Stimulated activated CD8-positive, alpha-beta memory T cell treated with anti-CD3 and anti-CD28 coated beads, Interleukin-7, amount 100 ng/mL, for 4 hours (primary cell): ENCODE data around the gene GALR1.
"Not testable (repeated sequence)": the region's sequence is repeated elsewhere in the genome, so short reads cannot be mapped to it uniquely, and the experiment has no call there.

Source experiments
- DNase-seq, 2 donors: peaks; one replicate each; pipeline ENCODE4 v3.0.0-alpha.2; 2020; ENCODE audit warnings: low read depth in 2 of 2

Gene GALR1

DNA sequence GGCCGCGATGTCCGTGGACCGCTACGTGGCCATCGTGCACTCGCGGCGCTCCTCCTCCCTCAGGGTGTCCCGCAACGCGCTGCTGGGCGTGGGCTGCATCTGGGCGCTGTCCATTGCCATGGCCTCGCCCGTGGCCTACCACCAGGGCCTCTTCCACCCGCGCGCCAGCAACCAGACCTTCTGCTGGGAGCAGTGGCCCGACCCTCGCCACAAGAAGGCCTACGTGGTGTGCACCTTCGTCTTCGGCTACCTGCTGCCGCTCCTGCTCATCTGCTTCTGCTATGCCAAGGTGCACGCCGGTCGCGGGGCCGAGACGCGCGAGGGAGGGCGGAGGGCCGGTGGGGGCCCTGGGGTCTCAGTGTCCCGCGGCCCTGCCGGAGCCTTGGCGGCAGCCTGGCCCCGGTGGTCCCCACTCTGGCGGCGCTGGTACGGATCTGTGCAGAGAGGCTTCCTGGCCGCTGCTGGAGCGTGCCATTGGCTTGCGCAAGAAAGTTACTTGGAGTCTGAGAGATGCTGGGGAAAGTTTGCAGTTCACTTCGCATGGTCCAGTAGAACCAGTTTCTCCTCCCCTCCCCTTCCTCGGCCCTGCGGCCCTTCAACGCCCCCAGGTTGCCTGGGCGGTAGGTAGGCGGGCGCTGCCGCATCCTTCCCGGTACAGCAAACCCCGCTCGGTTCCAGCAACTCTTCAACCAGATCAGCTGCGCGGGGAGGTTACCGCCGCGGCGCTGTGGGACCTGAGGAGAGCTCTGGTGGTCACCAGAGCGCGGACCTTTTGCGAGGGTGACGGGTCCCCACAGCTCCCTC lies 1.5 kb downstream of the GALR1 start:
- no peak for DNase-seq

DNA sequence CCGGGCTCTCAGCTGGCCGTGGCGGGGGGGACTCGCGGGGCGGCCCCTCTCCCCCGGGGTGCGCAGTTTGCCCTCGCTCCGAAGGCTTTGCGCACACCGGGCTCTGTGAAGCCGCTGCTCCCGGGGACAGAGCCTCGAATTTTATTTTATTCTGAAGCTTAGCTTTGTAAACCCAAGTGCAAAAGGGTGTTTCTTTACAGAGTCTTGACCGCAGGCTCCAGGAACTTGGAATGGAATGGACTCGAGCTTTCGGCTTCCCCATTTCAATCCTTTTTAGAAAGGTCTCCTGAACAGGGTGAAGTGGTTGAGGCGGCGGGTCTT lies 2.0 kb downstream of the GALR1 start:
- no peak for DNase-seq

DNA sequence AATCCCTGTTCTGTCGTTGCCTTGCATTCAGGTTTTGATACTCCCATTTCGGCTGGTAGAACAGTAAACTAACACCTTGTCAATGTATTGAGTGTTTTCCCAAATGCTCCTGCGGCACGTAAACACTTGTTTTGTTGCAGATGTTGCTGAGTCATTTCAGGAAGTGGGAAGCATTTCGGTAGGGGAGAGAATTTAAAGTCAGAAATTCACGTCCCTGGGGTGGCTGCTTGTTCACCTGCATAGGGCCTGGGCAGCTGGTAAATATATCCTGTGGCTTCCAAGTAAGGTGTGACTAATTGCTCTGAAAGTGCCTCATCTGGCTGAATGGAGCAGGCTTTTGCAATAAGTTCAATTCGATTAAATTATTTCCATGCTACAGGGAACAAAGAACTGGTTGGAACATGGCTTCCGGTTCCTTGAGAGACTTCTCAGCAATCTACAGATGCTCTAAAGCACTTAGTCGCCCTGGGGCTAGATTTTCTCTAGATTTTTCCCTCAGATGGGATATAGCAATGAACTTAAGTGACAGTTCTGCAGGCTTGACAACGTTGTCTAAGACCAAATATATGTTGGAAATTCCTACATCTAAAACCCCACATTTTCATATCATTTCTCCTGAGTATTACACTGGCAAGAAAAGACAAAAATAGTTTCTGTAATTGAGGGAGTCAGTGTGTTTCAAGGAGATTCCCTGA lies 5.2 kb downstream of the GALR1 start:
- no peak for DNase-seq

DNA sequence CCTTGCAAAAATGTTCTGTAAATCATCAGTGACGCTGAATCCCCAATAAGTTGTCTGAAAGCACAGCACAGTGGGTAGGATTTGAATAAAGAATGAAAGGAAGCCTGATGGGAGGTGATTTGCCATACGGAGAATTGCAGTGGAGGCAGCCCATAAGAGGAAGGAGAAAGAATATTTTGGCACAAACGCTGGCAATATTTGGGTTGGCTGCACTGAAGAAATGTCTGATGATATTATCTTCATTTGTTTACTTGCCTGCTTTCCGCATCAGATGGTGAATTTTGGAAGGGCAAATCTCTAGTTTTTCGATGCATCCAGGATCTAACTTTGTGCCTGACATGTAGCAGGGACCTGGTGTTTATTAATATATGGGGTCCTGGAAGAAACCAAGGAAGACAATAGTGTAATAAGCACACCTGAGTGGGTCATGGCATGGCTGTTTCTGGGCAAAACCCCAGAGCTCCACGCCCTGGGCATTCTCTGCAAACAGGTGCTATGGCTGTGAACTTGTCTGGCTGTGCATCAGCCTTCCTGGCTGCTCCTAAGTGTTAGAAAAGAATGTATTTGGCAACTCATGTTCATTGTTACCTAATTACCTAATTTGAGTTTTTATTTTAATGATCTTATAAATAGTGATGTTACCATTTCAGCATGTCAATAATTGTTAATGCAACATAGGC lies 5.9 kb downstream of the GALR1 start:
- no peak for DNase-seq

DNA sequence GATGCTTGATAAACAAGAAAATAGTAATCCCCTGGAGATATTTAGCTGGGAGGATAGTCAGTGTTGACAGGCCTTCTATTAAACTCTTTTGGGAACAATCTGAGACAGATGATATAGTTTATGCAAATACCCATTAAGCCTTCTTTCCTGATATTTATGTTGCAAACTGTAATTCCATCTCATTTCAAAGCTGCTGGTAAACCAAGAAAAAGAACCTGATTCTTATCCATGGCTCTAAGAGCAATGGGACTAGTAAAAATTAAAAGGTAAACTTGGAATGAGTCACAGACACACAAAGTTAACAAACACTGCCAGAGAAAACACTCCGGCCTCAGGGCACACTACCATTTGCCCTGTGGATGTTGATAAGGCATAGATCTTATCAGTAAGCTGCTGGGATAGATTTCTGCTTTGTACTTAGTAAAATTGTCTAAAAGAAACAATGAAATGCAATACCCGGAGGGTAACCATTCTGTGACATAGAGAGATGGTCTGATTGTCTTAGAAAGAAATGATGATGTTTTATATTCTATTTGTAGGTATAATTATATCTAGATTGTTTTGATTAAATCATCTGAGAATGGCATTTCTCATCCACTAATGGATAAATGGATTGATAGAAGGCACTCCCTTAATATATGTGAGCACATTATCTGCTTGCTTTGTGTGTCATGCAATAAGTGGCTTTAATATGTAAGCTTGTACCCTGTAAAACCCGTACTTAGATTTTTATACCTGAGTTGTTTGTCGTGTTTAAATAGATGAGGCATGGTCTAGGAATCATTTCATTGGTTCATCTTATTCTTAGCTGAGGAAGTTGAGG lies 13.2 kb downstream of the GALR1 start:
- DNase-seq: no peak

DNA sequence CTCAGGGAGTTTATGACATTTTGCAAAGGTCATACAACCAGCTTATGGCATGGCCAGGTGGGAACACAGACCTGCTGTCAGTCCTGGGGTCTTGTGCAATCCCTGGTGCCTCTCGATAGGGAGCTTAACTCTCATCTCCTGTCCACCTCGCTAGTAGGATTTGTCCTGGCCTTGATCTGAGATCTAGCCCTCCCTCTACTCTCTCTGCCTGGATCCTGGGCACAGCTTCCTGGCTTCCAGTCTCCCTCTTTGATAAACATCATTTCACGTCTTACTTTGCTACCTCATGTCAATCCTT lies 13.8 kb downstream of the GALR1 start:
- no peak for DNase-seq

DNA sequence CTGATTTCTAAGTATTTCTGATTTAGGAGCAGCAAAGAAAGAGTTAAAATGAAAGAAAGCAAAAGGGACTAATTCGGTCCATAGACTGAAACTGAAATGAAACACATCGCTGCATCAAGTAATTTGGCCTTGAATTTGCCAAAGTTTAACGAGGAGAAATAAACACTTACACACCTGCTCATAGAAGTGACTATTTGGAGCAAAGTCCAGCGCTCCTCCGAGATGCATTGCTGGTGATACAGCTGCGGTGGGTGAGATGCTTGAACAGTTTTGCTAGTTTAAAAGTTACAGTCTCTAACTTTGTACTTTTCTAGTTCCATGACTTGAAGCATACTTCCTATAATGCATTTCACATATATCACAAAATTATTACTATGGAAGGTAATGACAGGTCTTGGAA lies 18.3 kb downstream of the GALR1 start:
- no peak for DNase-seq

DNA sequence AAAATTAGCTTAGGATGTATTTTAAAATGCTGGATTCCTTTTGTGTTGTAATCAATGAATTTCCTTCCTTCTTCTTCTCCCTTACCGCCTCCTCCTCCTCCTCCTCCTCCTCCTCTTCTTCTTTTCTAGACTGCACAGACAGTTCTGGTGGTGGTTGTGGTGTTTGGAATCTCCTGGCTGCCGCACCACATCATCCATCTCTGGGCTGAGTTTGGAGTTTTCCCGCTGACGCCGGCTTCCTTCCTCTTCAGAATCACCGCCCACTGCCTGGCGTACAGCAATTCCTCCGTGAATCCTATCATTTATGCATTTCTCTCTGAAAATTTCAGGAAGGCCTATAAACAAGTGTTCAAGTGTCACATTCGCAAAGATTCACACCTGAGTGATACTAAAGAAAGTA lies 18.8 kb downstream of the GALR1 start:
- no peak for DNase-seq

DNA sequence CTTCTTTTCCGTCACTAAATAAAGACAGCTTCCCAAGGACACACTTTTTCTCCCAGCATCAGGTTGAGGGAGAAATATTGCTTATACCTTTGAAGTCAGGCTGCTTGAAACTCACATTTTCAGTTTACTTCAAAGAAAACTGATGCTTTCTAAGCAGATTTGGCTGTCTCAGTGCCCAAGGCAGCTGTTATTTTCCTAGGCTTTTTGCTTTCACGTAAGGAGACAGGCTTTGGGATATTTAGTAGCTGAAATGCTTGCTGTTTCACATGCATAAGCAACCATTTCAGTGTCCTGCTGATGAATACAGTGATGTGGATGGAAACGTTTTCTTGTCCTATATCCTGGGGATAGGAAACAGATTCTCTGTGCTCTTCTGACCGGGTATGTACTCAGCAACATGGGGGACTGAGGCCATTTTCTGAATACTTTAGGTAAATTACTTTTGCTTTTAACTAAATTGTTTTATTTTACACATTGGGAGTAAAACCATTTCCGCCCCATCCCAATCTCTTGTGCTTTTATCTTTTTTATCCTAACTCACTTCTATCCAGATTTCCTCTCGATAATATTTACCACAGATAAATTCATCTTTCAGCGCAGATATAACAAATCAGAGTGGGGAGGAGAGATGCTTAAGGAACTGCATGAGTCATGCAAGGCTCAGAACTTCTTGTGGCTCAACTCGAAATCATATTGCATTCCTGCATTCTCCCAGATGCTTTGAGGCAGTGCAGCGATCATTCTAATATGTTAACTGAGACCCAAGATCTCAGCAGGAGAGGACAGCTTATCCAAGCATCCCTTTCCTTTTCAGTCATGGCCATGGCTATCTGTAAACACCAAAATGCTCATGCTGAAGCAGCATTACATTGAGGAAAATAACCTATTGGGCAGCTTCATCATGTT lies 22.2 kb downstream of the GALR1 start:
- DNase-seq: no peak

DNA sequence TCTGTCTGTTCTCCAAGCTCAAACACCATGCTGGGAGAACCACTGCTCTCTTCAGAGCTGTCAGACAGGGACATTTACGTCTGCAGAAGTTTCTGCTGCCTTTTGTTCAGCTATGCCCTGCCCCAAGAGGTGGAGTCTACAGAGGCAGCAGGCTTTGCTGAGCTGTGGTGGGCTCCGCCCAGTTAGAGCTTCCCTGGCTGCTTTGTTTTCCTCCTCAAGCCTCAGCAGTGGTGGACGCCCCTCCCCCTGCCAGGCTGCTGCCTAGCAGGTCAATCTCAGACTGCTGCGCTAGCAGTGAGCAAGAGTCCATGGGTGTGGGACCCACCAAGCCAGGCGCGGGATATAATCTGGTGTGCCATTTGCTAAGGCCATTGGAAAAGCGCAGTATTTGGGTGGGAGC lies 41.2 kb downstream of the GALR1 start:
- DNase-seq: not testable (repeated sequence)

DNA sequence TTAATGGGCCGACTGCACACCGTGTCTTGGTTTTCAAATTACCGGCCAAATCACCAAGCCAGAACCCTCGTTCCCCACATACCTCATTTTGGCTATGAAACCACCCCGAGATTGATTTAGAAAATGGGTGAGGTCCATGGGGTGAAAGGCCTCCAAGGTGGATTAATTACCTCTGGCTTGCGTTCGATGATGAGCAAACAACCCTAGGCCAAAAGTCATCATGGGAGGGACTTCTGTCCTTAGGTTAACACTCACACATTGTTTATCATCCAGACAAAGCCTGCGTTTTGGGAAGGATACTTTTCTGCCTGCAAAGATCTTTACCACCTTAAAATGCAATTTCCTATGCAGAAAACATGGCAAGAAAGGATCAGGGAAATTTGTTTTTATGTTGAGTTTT lies 48.5 kb downstream of the GALR1 start:
- no peak for DNase-seq

DNA sequence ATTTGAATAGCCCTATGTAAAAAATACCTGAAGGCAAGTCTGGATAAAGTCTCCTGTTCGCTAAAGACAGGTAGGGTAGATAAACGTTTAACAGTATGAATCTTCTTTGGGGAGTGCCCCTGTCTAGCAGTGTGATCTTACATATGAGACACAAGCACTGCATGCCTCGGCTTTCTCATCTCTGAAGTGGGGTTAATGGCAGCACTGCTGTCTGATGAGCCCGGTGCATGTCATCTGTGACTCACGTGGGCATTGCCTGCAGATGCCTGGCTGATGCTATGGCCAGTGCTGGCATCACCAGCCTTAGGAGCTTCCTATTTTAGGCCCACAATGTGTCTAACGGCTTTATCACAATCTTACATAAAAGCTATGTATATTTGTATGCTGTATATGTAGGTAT lies 50.1 kb downstream of the GALR1 start:
- no peak for DNase-seq

DNA sequence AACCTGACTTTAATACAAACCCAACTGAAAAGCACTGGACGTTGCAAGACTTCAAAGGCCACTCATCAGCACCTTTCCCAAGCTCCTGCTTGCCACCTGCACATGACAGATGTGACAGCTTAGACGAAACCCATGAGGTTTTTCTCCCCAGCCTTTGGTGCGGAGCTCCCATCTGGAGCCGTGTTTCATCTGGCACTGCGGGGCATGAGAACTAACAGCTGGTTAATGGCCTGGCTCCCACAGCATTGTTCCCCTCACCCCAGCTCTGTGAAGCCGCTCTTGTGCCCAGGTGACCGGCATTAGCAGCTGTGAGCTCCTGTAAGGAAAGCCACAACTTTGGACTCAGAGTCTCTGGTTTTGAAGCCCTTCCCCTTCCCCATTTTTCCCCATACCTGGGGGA lies 50.9 kb downstream of the GALR1 start:
- no peak for DNase-seq

DNA sequence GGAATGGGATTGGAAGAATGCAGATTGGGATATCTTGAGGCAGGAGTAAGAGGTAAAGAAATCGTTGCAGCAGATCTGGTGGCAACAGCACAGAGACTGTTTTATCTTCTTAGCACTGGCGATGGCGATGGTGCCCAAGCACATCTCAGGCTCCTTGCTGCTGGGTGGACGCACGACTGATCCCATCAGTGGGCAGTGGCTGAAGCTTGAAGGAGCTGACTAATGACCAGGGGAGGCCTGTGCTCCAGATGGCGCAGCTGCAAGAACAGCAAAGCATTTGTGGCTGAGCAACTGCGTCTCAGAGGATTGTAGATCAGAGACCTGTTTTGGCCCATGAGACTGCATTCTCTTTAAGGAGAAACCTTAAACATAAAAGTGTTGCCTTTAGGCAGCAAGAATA lies 54.6 kb downstream of the GALR1 start:
- no peak for DNase-seq

DNA sequence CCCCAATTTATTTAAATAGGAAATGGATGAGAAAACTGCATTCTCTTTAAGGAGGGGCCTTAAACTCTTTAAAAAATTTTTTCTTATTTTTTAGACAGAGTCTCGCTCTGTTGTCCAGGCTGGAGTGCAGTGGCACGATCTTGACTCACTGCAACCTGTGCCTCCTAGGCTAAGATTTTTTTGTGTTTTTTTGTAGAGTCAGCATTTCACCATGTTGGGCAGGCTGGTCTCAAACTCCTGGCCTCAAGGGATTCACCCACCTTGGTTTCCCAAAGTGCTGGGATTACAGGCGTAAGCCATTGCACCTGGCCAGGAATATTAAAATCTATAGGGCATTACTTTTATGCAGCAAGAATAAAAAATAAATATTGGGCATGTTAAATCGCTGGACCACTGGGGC lies 56.0 kb downstream of the GALR1 start:
- DNase-seq: no peak

DNA sequence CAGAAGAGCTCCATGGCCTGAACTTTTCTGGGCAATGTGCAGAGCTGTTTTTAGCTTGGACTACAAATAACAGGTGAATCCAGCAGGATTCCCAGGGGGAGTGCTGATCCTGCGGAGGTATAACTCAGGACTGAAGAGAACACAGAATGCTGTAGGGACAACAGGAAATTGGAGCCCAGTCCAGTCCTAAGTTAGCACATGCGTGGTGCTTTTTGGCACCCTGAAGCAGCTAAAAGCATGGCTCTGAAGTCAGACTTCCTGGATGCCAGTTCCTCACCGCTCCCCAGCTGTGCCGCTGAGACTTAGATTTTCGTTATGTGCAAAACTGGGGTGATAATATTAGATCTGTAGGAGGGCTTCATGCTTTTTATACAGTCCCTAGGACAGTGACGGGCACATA lies 58.6 kb downstream of the GALR1 start:
- no peak for DNase-seq

DNA sequence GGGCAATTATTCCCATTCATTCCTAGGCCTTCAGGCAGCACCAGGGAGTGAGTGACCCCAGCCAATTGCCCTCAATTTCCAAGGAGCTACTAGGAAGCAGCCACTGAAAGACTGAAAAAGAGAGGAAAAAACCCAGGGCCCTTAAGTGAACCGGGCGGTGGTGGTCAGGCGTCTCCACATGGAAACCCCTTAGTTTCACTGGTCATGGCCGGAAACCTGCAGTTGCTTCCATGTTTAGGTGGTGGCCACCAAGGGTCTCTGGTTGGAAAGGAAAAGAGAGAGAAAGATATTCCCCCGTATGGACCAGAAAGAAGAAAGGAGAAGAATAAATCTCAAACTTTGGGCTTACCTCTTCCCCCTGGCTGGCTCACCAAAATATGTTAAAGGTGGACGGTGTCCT lies 64.9 kb downstream of the GALR1 start:
- no peak for DNase-seq

DNA sequence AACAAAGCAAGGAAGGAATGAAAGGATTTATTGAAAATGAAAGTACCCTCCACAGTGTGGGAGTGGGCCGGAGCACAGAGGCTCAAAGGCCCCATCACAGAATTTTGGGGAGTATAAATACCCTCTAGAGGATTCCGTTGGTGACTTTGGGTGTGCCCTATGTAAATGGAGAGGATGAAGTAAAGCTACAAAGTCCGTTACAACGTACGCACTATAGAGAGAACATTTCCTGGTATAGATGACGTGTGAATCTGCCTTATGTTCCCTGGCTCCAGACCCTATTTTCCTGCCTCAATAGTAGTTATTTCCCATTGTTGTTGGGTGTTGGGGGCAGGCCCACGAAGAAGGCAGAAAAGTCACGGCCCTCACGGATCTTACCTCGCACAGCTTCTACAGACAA lies 65.3 kb downstream of the GALR1 start:
- DNase-seq: no peak

DNA sequence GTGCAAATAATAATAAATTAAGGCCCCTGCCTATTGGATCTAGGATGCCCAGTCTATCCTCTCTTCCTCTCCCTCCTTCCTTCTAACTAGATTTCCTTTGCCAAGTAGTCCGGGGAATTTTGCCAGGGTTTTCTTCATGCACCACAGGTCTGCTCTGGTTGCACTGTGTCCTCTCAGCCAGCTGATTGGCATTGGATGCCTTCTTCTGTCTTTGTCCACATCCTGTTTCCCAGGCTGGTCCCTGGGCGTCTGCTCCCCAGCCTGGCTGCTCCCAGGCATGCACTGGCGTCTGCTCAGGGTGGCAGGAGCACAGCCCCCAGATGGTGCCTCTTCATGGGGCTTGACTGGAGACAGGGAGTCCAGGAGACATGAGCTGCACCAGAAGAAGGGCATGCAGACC lies 66.4 kb downstream of the GALR1 start:
- no peak for DNase-seq

DNA sequence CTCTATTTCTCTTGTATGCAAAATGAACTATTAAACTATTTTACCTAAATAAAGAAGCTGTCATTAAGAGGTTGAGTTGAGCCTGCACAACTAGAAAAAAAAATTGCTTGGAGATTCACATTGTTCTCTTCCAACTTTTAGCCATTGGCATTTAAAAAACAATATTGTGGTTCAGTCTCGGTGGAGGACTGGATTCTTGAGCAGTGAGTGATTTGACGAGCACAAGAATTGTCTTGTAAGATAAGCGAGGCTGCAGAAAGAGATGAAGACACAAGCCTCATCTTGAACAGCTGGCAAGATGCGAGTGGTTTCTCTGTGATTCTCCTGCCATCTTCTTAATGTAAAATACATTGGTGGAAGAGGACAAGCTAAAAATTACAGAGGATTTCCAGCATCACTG lies 67.0 kb downstream of the GALR1 start:
- DNase-seq: no peak

DNA sequence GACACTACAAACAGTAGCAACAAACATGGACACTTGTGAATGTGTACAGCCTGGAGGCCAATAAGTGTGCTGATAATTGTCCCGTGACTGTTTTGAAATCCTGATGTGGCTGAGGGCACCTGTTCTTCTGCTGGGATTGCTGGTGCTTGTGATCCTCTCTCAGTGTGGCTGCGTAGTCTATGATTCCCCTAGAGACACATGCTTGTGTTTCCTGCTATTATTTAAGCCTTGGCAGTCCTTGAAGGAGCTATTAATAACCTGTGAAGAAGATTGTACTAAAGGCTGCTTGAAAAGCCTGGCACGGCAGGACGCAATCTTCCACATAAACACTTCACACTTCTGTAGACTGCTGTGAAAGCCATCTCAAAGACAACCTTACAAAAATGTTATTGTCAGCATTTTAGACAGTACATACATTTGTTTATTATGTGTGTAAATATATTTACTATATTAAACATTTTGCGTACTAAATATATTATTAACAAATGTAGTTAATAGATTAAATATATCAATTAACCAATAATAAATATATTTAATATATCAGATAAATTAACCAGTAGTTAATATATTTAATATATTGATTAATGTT lies 71.4 kb downstream of the GALR1 start:
- no peak for DNase-seq
